Measurements from ENCODE around the gene TET1. TPM values are rescaled to one million over a fixed set of nuclear protein-coding genes. Genes with fewer than 3 reads are reported as not detected.

TET1 gene
- polyA plus RNA-seq, 2 of the 4 experiments (the other 2 are of a cell fraction), result 0.45 to 1.8 TPM

- no peak for TF ChIP-seq ELK1 (IDR thresholded peaks at IDR 0.05; ENCODE audit: low read depth, low read length)
- no peak for TF ChIP-seq JUN (IDR thresholded peaks at IDR 0.05)
- no peak for TF ChIP-seq PBX3 (IDR thresholded peaks at IDR 0.05)
- TF ChIP-seq MAX (IDR thresholded peaks at IDR 0.05), result no peak
- TF ChIP-seq FOSL2 (IDR thresholded peaks at IDR 0.05), result no peak
- TF ChIP-seq FOSL2 (CRISPR knock-in tag; IDR thresholded peaks at IDR 0.05), result no peak
These were observed 108.8 kb downstream of the TET1 start (continued) for GRCh38 chr10:68668972-68669371.

GRCh38 chr10:68684413-68684812 is 124.3 kb downstream of the TET1 start:
- ATAC-seq (no peak), DNase-seq (ENCODE audit: low read depth in 1 of 2, low spot score in 1 of 2) (no peak), FAIRE-seq (no peak)
- H3K4me1 ChIP-seq, result no peaks in the 10 kb centered on the region
- H3K9me3 ChIP-seq, result no peaks in the 10 kb centered on the region
- no peak overlapping the region for H3K4me2 ChIP-seq
- WGBS (ENCODE audit: missing lambda C conversion rate), result 96% methylated on average over 3 of the region's 3 CpGs
- H3K27ac ChIP-seq, result no peak overlapping the region
- POLR2A ChIA-PET, result no interaction called here
- CTCF ChIA-PET, result no interaction called here
- TF ChIP-seq RFX5 (IDR thresholded peaks at IDR 0.05) (no peak), PBX3 (IDR thresholded peaks at IDR 0.05) (no peak), HES2 (IDR thresholded peaks at IDR 0.05) (no peak), NFE2L2 (conservative IDR thresholded peaks at IDR 0.05; ENCODE audit: low read length) (no peak), REST (IDR thresholded peaks at IDR 0.05) (no peak), RNF2 (IDR thresholded peaks at IDR 0.05; ENCODE audit: borderline replicate concordance, low read depth) (no peak), SMC3 (IDR thresholded peaks at IDR 0.05) (no peak), HEYL (CRISPR knock-in tag; IDR thresholded peaks at IDR 0.05) (no peak), CBX2 (IDR thresholded peaks at IDR 0.05; ENCODE audit: borderline replicate concordance, low read depth) (no peak)
- H3K4me3 ChIP-seq, result no peak overlapping the region

GRCh38 chr10:68696018-68696417 is 135.9 kb downstream of the TET1 start:
- FAIRE-seq (peak; percentile 54), ATAC-seq (no peak), DNase-seq (ENCODE audit: low read depth in 1 of 2, low spot score in 1 of 2) (no peak)
- POLR2A ChIA-PET, result no interaction called here
- H3K9me3 ChIP-seq, result no peaks in the 10 kb centered on the region
- no peak overlapping the region for H3K4me3 ChIP-seq
- no peak overlapping the region for H3K4me2 ChIP-seq
- no peak overlapping the region for H3K27ac ChIP-seq
- no peaks in the 10 kb centered on the region for H3K4me1 ChIP-seq
- CTCF ChIA-PET, result interaction anchor here (0.9 kb wide), 1 partner anchor 53 kb away, joined by 4 read pairs; no protein-coding TSS in a partner anchor
- no peak for TF ChIP-seq RNF2 (IDR thresholded peaks at IDR 0.05; ENCODE audit: borderline replicate concordance, low read depth)
- 87% methylated on average over 1 of the region's 1 CpG for WGBS (ENCODE audit: missing lambda C conversion rate)

Data from A549 (cell line).